Psoas muscle (tissue), 8 donors: Measurements from ENCODE around the gene FLNA. TPM values are rescaled to one million over a fixed set of nuclear protein-coding genes. Genes with fewer than 3 reads are reported as not detected.

ENCODE experiments used
- ATAC-seq, 4 donors: fragments of 200-7000 bp; cut with Tn5 transposase; one replicate each; pipeline ENCODE4 v1.9.1; 2020; ENCODE audit warnings: moderate library complexity in 3 of 4, mild to moderate bottlenecking in 2 of 4
- DNase-seq, 2 donors: peaks; one replicate each; pipeline ENCODE4 v3.0.0-alpha.2; 2020
- H3K27ac ChIP-seq: fragments of 200-600 bp; one replicate; pipeline ENCODE4 v1.8.0; 2022
- H3K27me3 ChIP-seq, 3 donors: fragments of 200-600 bp in 1 of 3; one replicate each; pipeline versions ENCODE4 v1.6.1 to v1.8.0; 2013 to 2022; ENCODE audit warnings: low read length in 2 of 3, mild to moderate bottlenecking in 2 of 3, moderate library complexity in 1 of 3; ENCODE audit not compliant: insufficient read depth in 3 of 3
- H3K36me3 ChIP-seq, 2 donors: fragments of 200-600 bp in 1 of 2; one replicate each; pipeline versions ENCODE4 v1.6.1 to v1.8.0; 2013 to 2022; ENCODE audit warnings: low read depth in 1 of 2, mild to moderate bottlenecking in 1 of 2, moderate library complexity in 1 of 2; ENCODE audit not compliant: insufficient read depth in 1 of 2
- H3K4me1 ChIP-seq: fragments of 200-600 bp; one replicate; pipeline ENCODE4 v1.8.0; 2022
- H3K4me3 ChIP-seq: fragments of 200-600 bp; one replicate; pipeline ENCODE4 v1.8.0; 2022; ENCODE audit warnings: mild to moderate bottlenecking
- H3K9me3 ChIP-seq: fragments of 200-600 bp; one replicate; pipeline ENCODE4 v1.8.0; 2022
- WGBS, 3 donors: extraction: QIAGEN DNeasy Blood & Tissue Kit; methylation state at CpG; one replicate each; pipeline versions ENCODE4 v1.1.6 to v1.1.7; 2013; 5-methylcytosine and 5-hydroxymethylcytosine counted together
- intact Hi-C, 2 donors: fragments of 100-400 bp; cut with DNase I; formaldehyde crosslinking; loops; one replicate each; pipeline versions ENCODE4 v1.11.0 to v1.14.2; 2022
- polyA plus RNA-seq, 3 donors: library from polyadenylated mRNA; stranded (reverse); fragments of 200-250 nt; gene quantifications; one replicate each; pipeline ENCODE4 v1.2.3, GENCODE V29; 2013
- total RNA-seq, 4 donors: library from RNA; stranded (reverse); fragmentation: NEBNext Ultra II Directional in 2 of 4; extraction: Animal tissue kit (Norgen Biotek cat#: 25700) in 2 of 4; gene quantifications; one replicate each; pipeline versions ENCODE4 v1.2.1 to v1.2.4, GENCODE V29; 2021 to 2023
- TF ChIP-seq, protein P1 (sequence below): fragments of 200-600 bp; IDR thresholded peaks from one replicate; pipeline ENCODE4 v1.8.0; 2022; ENCODE audit warnings: antibody characterized with exemption
- donor health status: healthy with polysubstance abuse.
- donor health status: DM: no; HTN: no; CAD: no; lungs with moderate emphysema.
- donor health status: Bipolar disorder and iron deficiency.
- donor health status: healthy.
- donor health status: DM: yes; HTN: yes; CAD: no.
- donor health status: DM: no; HTN: no; CAD: no.
- donor health status: DM: no; HTN: no; CAD: no.
- donor health status: DM: yes; HTN: yes; CAD: no.

Gene FLNA
- total and polyA plus RNA-seq, 7 donors: 45.7 to 106 (median 67.4) TPM

DNA sequence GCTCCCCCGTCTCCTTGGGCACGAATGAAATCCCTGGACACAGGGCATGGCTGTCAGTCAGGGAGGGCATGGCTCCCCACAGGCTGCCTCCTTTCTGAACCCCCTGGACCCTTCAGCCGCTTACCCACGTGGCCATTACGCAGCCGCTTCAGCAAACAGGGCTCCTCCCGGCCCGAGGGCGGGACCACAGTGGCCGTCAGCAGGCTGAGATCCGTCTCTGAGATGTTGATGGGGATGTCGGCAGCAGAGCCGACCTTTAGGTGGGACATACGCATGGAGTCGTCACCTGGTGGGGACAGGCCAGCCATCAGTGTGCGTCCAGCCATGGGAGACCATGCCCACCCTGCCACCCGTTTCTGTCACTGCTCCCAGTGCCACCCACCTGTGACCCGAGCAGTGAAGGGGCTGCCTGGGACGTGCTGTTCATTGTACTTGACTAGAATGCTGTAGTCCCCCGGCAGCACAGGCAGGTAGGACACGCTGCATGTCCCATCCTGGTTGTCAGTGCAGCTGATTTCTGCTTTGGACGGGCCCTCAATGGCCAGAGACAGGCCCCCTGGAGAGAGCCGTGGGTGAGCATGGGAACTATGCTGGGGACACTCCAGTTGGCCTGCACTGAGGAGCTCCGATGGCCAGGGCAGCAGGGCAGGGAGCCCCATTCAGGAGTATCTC, 21.1 kb downstream of the FLNA start:
- H3K27ac ChIP-seq: no peak overlapping the region
- H3K27me3 ChIP-seq: no peaks in the 10 kb centered on the region
- intact Hi-C loops: no loop called here
- DNase-seq (no peak), ATAC-seq (no peak)
- peaks cover 0 to 52% of the 10 kb centered on the region in 2 donors for H3K36me3 ChIP-seq
- no peak overlapping the region for H3K4me3 ChIP-seq
- H3K4me1 ChIP-seq: no peaks in the 10 kb centered on the region
- 87 to 91% (median 88%) methylated on average over 19 to 24 of the region's 24 CpGs for WGBS, 3 donors
- TF ChIP-seq, protein P1, sequence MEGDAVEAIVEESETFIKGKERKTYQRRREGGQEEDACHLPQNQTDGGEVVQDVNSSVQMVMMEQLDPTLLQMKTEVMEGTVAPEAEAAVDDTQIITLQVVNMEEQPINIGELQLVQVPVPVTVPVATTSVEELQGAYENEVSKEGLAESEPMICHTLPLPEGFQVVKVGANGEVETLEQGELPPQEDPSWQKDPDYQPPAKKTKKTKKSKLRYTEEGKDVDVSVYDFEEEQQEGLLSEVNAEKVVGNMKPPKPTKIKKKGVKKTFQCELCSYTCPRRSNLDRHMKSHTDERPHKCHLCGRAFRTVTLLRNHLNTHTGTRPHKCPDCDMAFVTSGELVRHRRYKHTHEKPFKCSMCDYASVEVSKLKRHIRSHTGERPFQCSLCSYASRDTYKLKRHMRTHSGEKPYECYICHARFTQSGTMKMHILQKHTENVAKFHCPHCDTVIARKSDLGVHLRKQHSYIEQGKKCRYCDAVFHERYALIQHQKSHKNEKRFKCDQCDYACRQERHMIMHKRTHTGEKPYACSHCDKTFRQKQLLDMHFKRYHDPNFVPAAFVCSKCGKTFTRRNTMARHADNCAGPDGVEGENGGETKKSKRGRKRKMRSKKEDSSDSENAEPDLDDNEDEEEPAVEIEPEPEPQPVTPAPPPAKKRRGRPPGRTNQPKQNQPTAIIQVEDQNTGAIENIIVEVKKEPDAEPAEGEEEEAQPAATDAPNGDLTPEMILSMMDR: no peak
- H3K9me3 ChIP-seq: no peaks in the 10 kb centered on the region

DNA sequence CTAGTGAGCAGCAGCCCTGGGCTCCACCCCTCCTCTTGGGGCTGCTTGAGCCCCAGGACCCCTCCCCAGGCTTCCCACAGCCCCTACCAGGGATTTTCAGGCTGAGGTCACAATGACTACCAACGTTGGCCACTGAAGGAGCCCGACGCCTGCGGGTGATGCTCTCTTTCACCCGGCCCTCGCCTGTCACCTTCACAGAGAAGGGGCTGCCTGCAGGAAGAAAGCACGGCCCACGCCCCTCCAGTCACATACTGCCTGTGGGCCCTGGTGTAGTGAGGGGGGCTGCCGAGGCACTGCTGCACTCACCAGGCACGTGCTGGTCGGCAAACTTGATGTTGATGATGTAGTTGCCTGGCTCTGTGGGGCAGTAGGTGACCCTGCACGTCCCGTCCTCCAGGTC, 22.0 kb downstream of the FLNA start:
- intact Hi-C loops: no loop called here
- no peaks in the 10 kb centered on the region for H3K9me3 ChIP-seq
- no peak overlapping the region for H3K4me3 ChIP-seq
- ATAC-seq (no peak), DNase-seq (no peak)
- H3K4me1 ChIP-seq: no peaks in the 10 kb centered on the region
- H3K36me3 ChIP-seq: peaks cover 0 to 47% of the 10 kb centered on the region in 2 donors
- 87 to 89% (median 88%) methylated on average over 10 to 13 of the region's 13 CpGs for WGBS, 3 donors
- H3K27me3 ChIP-seq: no peaks in the 10 kb centered on the region
- H3K27ac ChIP-seq: no peak overlapping the region
- TF ChIP-seq, protein P1: no peak

DNA sequence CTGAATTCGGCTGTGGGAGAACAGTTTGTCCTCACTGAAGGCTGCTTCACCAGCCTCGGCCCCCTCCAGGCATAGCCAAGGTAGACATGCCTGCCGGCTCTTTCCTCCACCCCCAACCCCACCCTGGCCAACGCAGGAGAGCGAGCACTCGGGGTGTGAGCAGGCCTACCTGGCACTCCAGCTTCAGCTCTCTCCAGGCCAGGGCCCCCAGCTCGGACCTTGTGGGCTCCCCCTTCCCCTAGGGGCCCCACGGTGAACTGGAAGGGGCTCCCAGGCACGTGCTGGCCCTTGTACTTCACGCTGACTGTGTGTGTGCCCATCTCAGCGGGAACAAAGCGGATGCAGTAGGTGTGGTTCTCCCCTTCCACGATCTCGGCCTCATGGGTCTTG, 22.4 kb downstream of the FLNA start:
- TF ChIP-seq, protein P1: no peak
- Histone ChIP-seq H3K27me3 (no peaks in the 10 kb centered on the region), H3K4me3 (no peak overlapping the region), H3K27ac (no peak overlapping the region), H3K9me3 (no peaks in the 10 kb centered on the region), H3K36me3 (peaks cover 0 to 43% of the 10 kb centered on the region in 2 donors), H3K4me1 (no peaks in the 10 kb centered on the region)
- no peak for ATAC-seq
- peak in 1 of 2 donors; percentile 42 for DNase-seq
- WGBS, 3 donors: 84 to 87% (median 86%) methylated on average over 12 to 14 of the region's 14 CpGs
- intact Hi-C loops: no loop called here

DNA sequence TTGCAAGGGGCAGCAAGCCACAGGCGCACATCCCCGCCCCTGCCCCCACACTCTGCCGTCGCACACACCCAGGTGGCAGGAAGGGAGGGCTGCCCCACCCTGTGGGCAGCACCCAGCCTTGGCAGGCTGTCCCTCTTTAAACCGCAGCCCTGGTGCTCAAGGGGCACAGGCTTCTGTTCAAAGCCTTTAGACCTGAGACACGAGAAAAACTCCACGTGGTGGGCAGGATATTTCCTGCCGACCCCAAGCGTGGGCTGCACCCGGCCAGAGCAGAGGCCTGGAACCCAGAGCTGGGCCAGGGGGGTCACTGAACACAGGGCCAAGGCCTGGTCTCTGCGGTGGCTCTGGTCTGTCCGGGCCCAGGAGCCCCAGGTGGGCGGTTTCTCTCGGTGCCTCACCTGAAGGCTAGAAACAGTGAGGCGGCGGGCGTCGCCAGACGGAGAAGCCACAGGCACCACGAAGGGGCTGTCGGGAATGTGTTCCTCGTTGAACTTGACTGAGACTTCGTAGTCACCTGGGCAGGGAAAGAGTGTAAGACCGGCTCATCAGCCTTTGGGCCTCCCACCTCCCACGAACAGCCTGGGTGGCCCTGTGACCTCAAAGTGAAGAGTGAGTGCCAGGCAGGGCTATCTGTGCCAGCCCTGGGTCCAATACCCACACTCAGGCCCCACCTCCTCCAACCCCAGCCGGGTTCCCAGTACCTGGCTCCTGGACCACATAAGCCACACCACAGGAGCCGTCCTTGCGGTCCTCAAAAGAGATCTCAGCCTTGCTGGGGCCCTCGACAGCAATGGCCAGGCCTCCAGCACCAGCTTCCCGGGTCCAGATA, 23.0 kb downstream of the FLNA start:
- Histone ChIP-seq H3K4me1 (no peaks in the 10 kb centered on the region), H3K9me3 (no peaks in the 10 kb centered on the region), H3K27ac (no peak overlapping the region), H3K27me3 (no peaks in the 10 kb centered on the region), H3K36me3 (peaks cover 0 to 39% of the 10 kb centered on the region in 2 donors), H3K4me3 (no peak overlapping the region)
- TF ChIP-seq, protein P1: no peak
- 80 to 87% (median 81%) methylated on average over 24 to 30 of the region's 30 CpGs for WGBS, 3 donors
- intact Hi-C loops: no loop called here
- ATAC-seq (no peak), DNase-seq (no peak)
